Psoas muscle (tissue), 8 donors: Measurements from ENCODE around the gene SSH2. TPM values are rescaled to one million over a fixed set of nuclear protein-coding genes. Genes with fewer than 3 reads are reported as not detected.
"Not testable (repeated sequence)": the region's sequence is repeated elsewhere in the genome, so short reads cannot be mapped to it uniquely, and the experiment has no call there.

ENCODE experiments used
- ATAC-seq, 4 donors: fragments of 200-7000 bp; cut with Tn5 transposase; one replicate each; pipeline ENCODE4 v1.9.1; 2020; ENCODE audit warnings: moderate library complexity in 3 of 4, mild to moderate bottlenecking in 2 of 4
- DNase-seq, 2 donors: peaks; one replicate each; pipeline ENCODE4 v3.0.0-alpha.2; 2020
- H3K27ac ChIP-seq: fragments of 200-600 bp; one replicate; pipeline ENCODE4 v1.8.0; 2022
- H3K27me3 ChIP-seq, 3 donors: fragments of 200-600 bp in 1 of 3; one replicate each; pipeline versions ENCODE4 v1.6.1 to v1.8.0; 2013 to 2022; ENCODE audit warnings: low read length in 2 of 3, mild to moderate bottlenecking in 2 of 3, moderate library complexity in 1 of 3; ENCODE audit not compliant: insufficient read depth in 3 of 3
- H3K36me3 ChIP-seq, 2 donors: fragments of 200-600 bp in 1 of 2; one replicate each; pipeline versions ENCODE4 v1.6.1 to v1.8.0; 2013 to 2022; ENCODE audit warnings: low read depth in 1 of 2, mild to moderate bottlenecking in 1 of 2, moderate library complexity in 1 of 2; ENCODE audit not compliant: insufficient read depth in 1 of 2
- H3K4me1 ChIP-seq: fragments of 200-600 bp; one replicate; pipeline ENCODE4 v1.8.0; 2022
- H3K4me3 ChIP-seq: fragments of 200-600 bp; one replicate; pipeline ENCODE4 v1.8.0; 2022; ENCODE audit warnings: mild to moderate bottlenecking
- H3K9me3 ChIP-seq: fragments of 200-600 bp; one replicate; pipeline ENCODE4 v1.8.0; 2022
- CTCF ChIP-seq: fragments of 200-600 bp; IDR thresholded peaks from one replicate; pipeline ENCODE4 v1.8.0; 2022; ENCODE audit warnings: antibody characterized with exemption
- WGBS, 3 donors: extraction: QIAGEN DNeasy Blood & Tissue Kit; methylation state at CpG; one replicate each; pipeline versions ENCODE4 v1.1.6 to v1.1.7; 2013; 5-methylcytosine and 5-hydroxymethylcytosine counted together
- intact Hi-C, 2 donors: fragments of 100-400 bp; cut with DNase I; formaldehyde crosslinking; loops; one replicate each; pipeline versions ENCODE4 v1.11.0 to v1.14.2; 2022
- polyA plus RNA-seq, 3 donors: library from polyadenylated mRNA; stranded (reverse); fragments of 200-250 nt; gene quantifications; one replicate each; pipeline ENCODE4 v1.2.3, GENCODE V29; 2013
- total RNA-seq, 4 donors: library from RNA; stranded (reverse); fragmentation: NEBNext Ultra II Directional in 2 of 4; extraction: Animal tissue kit (Norgen Biotek cat#: 25700) in 2 of 4; gene quantifications; one replicate each; pipeline versions ENCODE4 v1.2.1 to v1.2.4, GENCODE V29; 2021 to 2023
- donor health status: healthy with polysubstance abuse.
- donor health status: DM: no; HTN: no; CAD: no; lungs with moderate emphysema.
- donor health status: Bipolar disorder and iron deficiency.
- donor health status: healthy.
- donor health status: DM: yes; HTN: yes; CAD: no.
- donor health status: DM: no; HTN: no; CAD: no.
- donor health status: DM: no; HTN: no; CAD: no.
- donor health status: DM: yes; HTN: yes; CAD: no.

The SSH2 gene
- total and polyA plus RNA-seq, 7 donors, result 28.0 to 168 (median 107) TPM

- no peak for TF ChIP-seq CTCF
Observed at GRCh38 chr17:29857823-29858222, 72.2 kb downstream of the SSH2 start.

GRCh38 chr17:29857105-29857504 is 72.9 kb downstream of the SSH2 start:
- H3K27ac ChIP-seq, intact Hi-C loops, H3K27me3 ChIP-seq, H3K4me1 ChIP-seq, H3K4me3 ChIP-seq, H3K9me3 ChIP-seq, H3K36me3 ChIP-seq, DNase-seq, ATAC-seq: not testable (repeated sequence)
- WGBS, 3 donors, result 93 to 98% (median 94%) methylated on average over 4 of the region's 4 CpGs

More at GRCh38 chr17:29857823-29858222, 72.2 kb downstream of the SSH2 start:
- intact Hi-C loops, result no loop called here
- ATAC-seq (no peak), DNase-seq (no peak)
- Histone ChIP-seq H3K4me3 (no peak overlapping the region), H3K36me3 (no peaks in the 10 kb centered on the region), H3K27me3 (no peaks in the 10 kb centered on the region), H3K9me3 (no peaks in the 10 kb centered on the region), H3K4me1 (peaks cover 3% of the 10 kb centered on the region), H3K27ac (no peak overlapping the region)

GRCh38 chr17:29855686-29856085 is 74.3 kb downstream of the SSH2 start:
- H3K36me3 ChIP-seq, result no peaks in the 10 kb centered on the region
- H3K9me3 ChIP-seq, result no peaks in the 10 kb centered on the region
- intact Hi-C loops, result no loop called here
- ATAC-seq (peak in 1 of 4 donors; percentile 26), DNase-seq (no peak)
- no peak overlapping the region for H3K27ac ChIP-seq
- 60 to 67% (median 61%) methylated on average over 1 of the region's 1 CpG for WGBS, 3 donors
- no peak overlapping the region for H3K4me3 ChIP-seq
- no peak for TF ChIP-seq CTCF
- H3K4me1 ChIP-seq, result peaks cover 3% of the 10 kb centered on the region
- no peaks in the 10 kb centered on the region for H3K27me3 ChIP-seq

- intact Hi-C loops, result no loop called here
- ATAC-seq, result no peak
- Histone ChIP-seq H3K36me3 (peaks cover 0 to 15% of the 10 kb centered on the region in 2 donors), H3K27me3 (no peaks in the 10 kb centered on the region), H3K4me3 (no peak overlapping the region), H3K4me1 (peaks cover 5% of the 10 kb centered on the region), H3K27ac (no peak overlapping the region), H3K9me3 (no peaks in the 10 kb centered on the region)
- 85 to 91% (median 89%) methylated on average over 3 of the region's 3 CpGs for WGBS, 3 donors
- DNase-seq, result no peak
- TF ChIP-seq CTCF, result no peak
Observed at GRCh38 chr17:29848737-29849136, 81.3 kb downstream of the SSH2 start.

GRCh38 chr17:29847527-29848400 is 82.3 kb downstream of the SSH2 start:
- no peaks in the 10 kb centered on the region for H3K9me3 ChIP-seq
- H3K27ac ChIP-seq, result no peak overlapping the region
- DNase-seq (no peak), ATAC-seq (no peak)
- no peak overlapping the region for H3K4me3 ChIP-seq
- peaks cover 0 to 15% of the 10 kb centered on the region in 2 donors for H3K36me3 ChIP-seq
- intact Hi-C loops, result no loop called here
- H3K4me1 ChIP-seq, result peaks cover 5% of the 10 kb centered on the region
- TF ChIP-seq CTCF, result no peak
- H3K27me3 ChIP-seq, result no peaks in the 10 kb centered on the region
- 60 to 73% (median 66%) methylated on average over 3 of the region's 3 CpGs for WGBS, 3 donors
